Activated CD8-positive, alpha-beta T cell treated with anti-CD3 and anti-CD28 coated beads for 36 hours (primary cell): ENCODE results near the gene ALX3. TPM values are rescaled to one million over a fixed set of nuclear protein-coding genes. Genes with fewer than 3 reads are reported as not detected.
"Not testable (repeated sequence)": the region's sequence is repeated elsewhere in the genome, so short reads cannot be mapped to it uniquely, and the experiment has no call there.

Experiments
- ATAC-seq: fragments of 200-7000 bp; cut with Tn5 transposase; one replicate; pipeline ENCODE4 v1.10.0; 2021; ENCODE audit warnings: mild to moderate bottlenecking, moderate library complexity
- CTCF ChIA-PET: fragments of 350-600 bp; sonication (Branson Sonifier 250); formaldehyde crosslinking; loops from one replicate; lab custom pipeline; 2021; ENCODE audit warnings: antibody characterized with exemption; lab: Charles Lee
- POLR2A ChIA-PET: fragments of 350-600 bp; sonication (Branson Sonifier 250); formaldehyde crosslinking; loops from one replicate; lab custom pipeline; 2021; ENCODE audit warnings: antibody characterized with exemption; lab: Charles Lee
- DNase-seq: peaks from one replicate; pipeline ENCODE4 v3.0.0-alpha.2; 2020
- H3K27ac Mint-ChIP-seq: one replicate; pipeline ENCODE4 v1.8.0; 2021; ENCODE audit warnings: mild to moderate bottlenecking, mixed read lengths
- H3K27me3 Mint-ChIP-seq: one replicate; pipeline ENCODE4 v1.8.0; 2021; ENCODE audit warnings: mixed read lengths
- H3K36me3 Mint-ChIP-seq: one replicate; pipeline ENCODE4 v1.8.0; 2021; ENCODE audit warnings: low read depth, mixed read lengths
- H3K4me1 Mint-ChIP-seq: one replicate; pipeline ENCODE4 v1.8.0; 2021; ENCODE audit warnings: low read depth, mixed read lengths
- H3K4me3 Mint-ChIP-seq: one replicate; pipeline ENCODE4 v1.8.0; 2021; ENCODE audit warnings: mild to moderate bottlenecking, moderate library complexity, mixed read lengths
- H3K9me3 Mint-ChIP-seq: one replicate; pipeline ENCODE4 v1.8.0; 2021; ENCODE audit warnings: mixed read lengths
- CTCF ChIP-seq: fragments of 200-600 bp; IDR thresholded peaks from one replicate; pipeline ENCODE4 v1.8.0; 2022; ENCODE audit warnings: antibody characterized with exemption, mild to moderate bottlenecking
- intact Hi-C: fragments of 100-400 bp; cut with micrococcal nuclease; formaldehyde crosslinking; loops from one replicate; pipeline ENCODE4 v1.10.0; 2022
- total RNA-seq, 2 experiments: library from RNA; stranded (reverse); gene quantifications; one replicate each; pipeline ENCODE4 v1.2.3, GENCODE V29; 2021

ALX3 gene
- total RNA-seq, 2 experiments from 2014 or later: not detected

- peaks cover 7% of the 10 kb centered on the region for H3K4me1 Mint-ChIP-seq
- H3K36me3 Mint-ChIP-seq: no peaks in the 10 kb centered on the region
- ATAC-seq: peak; percentile 11
- H3K27ac Mint-ChIP-seq: no peak overlapping the region
- peaks cover 57% of the 10 kb centered on the region for H3K27me3 Mint-ChIP-seq
- POLR2A ChIA-PET: interaction anchor here (1.0 to 1.1 kb wide), 2 partner anchors 44 to 85 kb away, joined by 3 read pairs; no protein-coding TSS in a partner anchor
- TF ChIP-seq CTCF: no peak
- DNase-seq: no peak
- CTCF ChIA-PET: interaction anchor here (0.9 to 4.8 kb wide), 8 partner anchors 12 to 377 kb away, joined by 3 to 40 read pairs (median 4); no protein-coding TSS in a partner anchor
- peak overlapping the region; percentile 70 for H3K4me3 Mint-ChIP-seq
- H3K9me3 Mint-ChIP-seq: no peaks in the 10 kb centered on the region
- intact Hi-C loops: no loop called here
These were observed 12.8 kb upstream of the ALX3 start for GRCh38 chr1:110083061-110083865.

- intact Hi-C loops: no loop called here
- Mint-ChIP-seq H3K27ac (no peak overlapping the region), H3K9me3 (no peaks in the 10 kb centered on the region), H3K4me1 (peaks cover 7% of the 10 kb centered on the region), H3K4me3 (no peak overlapping the region), H3K27me3 (peaks cover 51% of the 10 kb centered on the region), H3K36me3 (no peaks in the 10 kb centered on the region)
- ATAC-seq (no peak), DNase-seq (no peak)
- TF ChIP-seq CTCF: no peak
- ChIA-PET CTCF (interaction anchor here (1.3 to 4.8 kb wide), 7 partner anchors 9 to 377 kb away, joined by 4 to 40 read pairs (median 5); no protein-coding TSS in a partner anchor), POLR2A (interaction anchor here (1.0 to 1.2 kb wide), 2 partner anchors 43 to 48 kb away, joined by 3 to 5 read pairs; partner anchors contain the start of gene STRIP1)
These were observed 12.0 kb upstream of the ALX3 start for GRCh38 chr1:110082477-110082876.

- no peak for ATAC-seq
- Mint-ChIP-seq H3K4me3 (no peak overlapping the region), H3K36me3 (no peaks in the 10 kb centered on the region), H3K27me3 (peaks cover 43% of the 10 kb centered on the region), H3K4me1 (peaks cover 7% of the 10 kb centered on the region), H3K9me3 (no peaks in the 10 kb centered on the region), H3K27ac (no peak overlapping the region)
- CTCF ChIA-PET: interaction anchor here (1.0 to 4.8 kb wide), 5 partner anchors 10 to 68 kb away, joined by 4 to 40 read pairs (median 9); no protein-coding TSS in a partner anchor
- no peak for DNase-seq
- POLR2A ChIA-PET: interaction anchor here (0.6 kb wide), 1 partner anchor 12 kb away, joined by 3 read pairs; no protein-coding TSS in a partner anchor
- intact Hi-C loops: no loop called here
- TF ChIP-seq CTCF: no peak
These were observed 10.6 kb upstream of the ALX3 start for GRCh38 chr1:110081061-110081460.

- H3K4me3 Mint-ChIP-seq, H3K27ac Mint-ChIP-seq, ATAC-seq, H3K36me3 Mint-ChIP-seq, POLR2A ChIA-PET, DNase-seq, H3K4me1 Mint-ChIP-seq, intact Hi-C loops, H3K9me3 Mint-ChIP-seq: not testable (repeated sequence)
- H3K27me3 Mint-ChIP-seq: peaks cover 32% of the 10 kb centered on the region
- CTCF ChIA-PET: interaction anchor here (4.6 kb wide), 1 partner anchor 20 kb away, joined by 22 read pairs; no protein-coding TSS in a partner anchor
These were observed 9.5 kb upstream of the ALX3 start for GRCh38 chr1:110079995-110080394.

- H3K4me1 Mint-ChIP-seq: no peaks in the 10 kb centered on the region
- no peak overlapping the region for H3K4me3 Mint-ChIP-seq
- ATAC-seq (no peak), DNase-seq (no peak)
- H3K9me3 Mint-ChIP-seq: no peaks in the 10 kb centered on the region
- peaks cover 19% of the 10 kb centered on the region for H3K27me3 Mint-ChIP-seq
- TF ChIP-seq CTCF: no peak
- POLR2A ChIA-PET: no interaction called here
- H3K36me3 Mint-ChIP-seq: no peaks in the 10 kb centered on the region
- no peak overlapping the region for H3K27ac Mint-ChIP-seq
- intact Hi-C loops: no loop called here
- CTCF ChIA-PET: interaction anchor here (1.1 to 4.6 kb wide), 9 partner anchors 8 to 103 kb away, joined by 3 to 22 read pairs (median 5); no protein-coding TSS in a partner anchor
These were observed 6.5 kb upstream of the ALX3 start for GRCh38 chr1:110076789-110077500.
